ENCODE measurements around the gene DPYSL3.

Gene DPYSL3

DNA sequence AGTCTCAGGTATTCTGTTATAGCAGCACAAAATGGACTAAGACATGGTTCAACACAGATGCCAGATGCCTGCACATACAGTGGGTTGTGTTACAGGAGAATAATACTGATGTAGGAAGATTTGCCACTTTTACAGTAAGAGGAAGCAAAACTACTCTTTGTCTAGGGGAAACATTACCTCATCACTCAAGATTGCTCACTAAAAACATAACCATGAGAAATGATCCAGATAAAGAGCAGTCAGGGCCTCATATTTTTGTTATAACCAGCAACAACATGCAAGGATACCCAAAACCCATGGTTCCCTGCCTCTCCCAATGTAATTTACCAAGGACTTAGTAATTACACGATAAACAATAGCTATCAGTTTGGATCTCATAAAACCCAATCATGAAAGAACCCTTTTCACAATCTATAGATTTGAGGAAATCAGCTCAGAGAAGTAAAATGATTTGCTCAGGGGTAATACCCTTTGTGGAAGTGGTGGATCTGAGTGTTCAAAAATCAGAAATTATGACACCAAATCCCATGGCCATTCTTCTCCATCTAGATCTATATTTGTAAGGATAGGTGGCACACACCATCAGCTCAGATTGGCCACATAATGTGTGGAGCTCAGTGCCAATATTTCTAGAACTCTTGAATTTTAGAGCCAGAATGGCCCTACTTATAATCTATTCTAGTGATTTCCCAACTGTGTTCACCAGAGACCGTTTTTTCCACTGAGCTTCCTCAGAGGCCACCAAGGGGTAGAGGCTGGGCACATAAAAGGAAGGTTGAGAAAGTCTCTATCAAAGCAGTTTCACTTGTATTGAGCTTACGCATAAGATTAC, 27.8 kb downstream of the DPYSL3 start:
- DNase-seq (ENCODE audit: low read depth), result peak; percentile 42
- no peak overlapping the region for H3K4me3 ChIP-seq (ENCODE audit: control insufficient read depth, low read depth, low read length)
- TF ChIP-seq, protein P1, sequence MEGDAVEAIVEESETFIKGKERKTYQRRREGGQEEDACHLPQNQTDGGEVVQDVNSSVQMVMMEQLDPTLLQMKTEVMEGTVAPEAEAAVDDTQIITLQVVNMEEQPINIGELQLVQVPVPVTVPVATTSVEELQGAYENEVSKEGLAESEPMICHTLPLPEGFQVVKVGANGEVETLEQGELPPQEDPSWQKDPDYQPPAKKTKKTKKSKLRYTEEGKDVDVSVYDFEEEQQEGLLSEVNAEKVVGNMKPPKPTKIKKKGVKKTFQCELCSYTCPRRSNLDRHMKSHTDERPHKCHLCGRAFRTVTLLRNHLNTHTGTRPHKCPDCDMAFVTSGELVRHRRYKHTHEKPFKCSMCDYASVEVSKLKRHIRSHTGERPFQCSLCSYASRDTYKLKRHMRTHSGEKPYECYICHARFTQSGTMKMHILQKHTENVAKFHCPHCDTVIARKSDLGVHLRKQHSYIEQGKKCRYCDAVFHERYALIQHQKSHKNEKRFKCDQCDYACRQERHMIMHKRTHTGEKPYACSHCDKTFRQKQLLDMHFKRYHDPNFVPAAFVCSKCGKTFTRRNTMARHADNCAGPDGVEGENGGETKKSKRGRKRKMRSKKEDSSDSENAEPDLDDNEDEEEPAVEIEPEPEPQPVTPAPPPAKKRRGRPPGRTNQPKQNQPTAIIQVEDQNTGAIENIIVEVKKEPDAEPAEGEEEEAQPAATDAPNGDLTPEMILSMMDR (conservative IDR thresholded peaks at IDR 0.05; ENCODE audit: control insufficient read depth, insufficient read depth, low read depth, low read length), result no peak

DNA sequence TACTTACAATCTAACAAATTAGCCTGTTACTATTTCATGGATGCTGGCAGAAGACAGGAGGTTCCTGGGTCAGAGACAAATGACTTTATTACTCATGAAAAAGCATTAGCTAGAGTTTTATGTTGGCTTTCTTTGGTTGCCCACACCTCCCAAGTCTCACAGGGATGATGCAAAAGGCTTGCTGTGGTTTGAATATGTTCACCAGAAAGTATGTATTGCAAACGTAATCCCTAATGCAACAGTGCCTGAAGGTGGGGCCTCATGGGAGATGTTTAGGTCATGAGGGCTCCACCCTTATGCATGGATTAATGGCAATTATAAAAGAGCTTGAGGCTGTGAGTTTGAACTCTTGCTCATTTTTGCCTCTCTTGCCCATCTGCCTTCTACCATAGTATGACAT, 28.5 kb downstream of the DPYSL3 start:
- H3K4me3 ChIP-seq (ENCODE audit: control insufficient read depth, low read depth, low read length), result no peak overlapping the region
- DNase-seq (ENCODE audit: low read depth), result peak; percentile 94
- TF ChIP-seq, protein P1 (conservative IDR thresholded peaks at IDR 0.05; ENCODE audit: control insufficient read depth, insufficient read depth, low read depth, low read length), result no peak

DNA sequence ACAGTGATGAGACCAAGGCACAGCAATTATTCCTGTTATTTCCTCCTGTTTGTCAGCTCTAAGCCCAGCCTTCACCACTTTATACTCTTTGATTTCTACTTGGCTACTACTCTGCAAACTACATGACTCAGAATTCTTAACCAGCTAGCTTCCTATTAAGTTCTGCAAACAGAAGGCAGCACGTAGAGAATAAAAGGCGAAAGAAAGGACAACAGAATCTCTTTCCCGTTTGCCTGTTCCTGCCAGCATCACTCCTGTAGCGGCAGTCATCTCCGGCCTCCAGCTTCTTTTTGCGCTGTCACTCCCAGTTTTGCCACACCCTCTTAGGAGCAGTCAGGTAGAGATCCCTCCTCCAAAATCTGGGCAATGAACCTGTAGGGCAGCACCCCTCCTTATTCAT, 29.9 kb downstream of the DPYSL3 start:
- DNase-seq (ENCODE audit: low read depth), result peak; percentile 70
- H3K4me3 ChIP-seq (ENCODE audit: control insufficient read depth, low read depth, low read length), result no peak overlapping the region
- TF ChIP-seq, protein P1 (conservative IDR thresholded peaks at IDR 0.05; ENCODE audit: control insufficient read depth, insufficient read depth, low read depth, low read length), result no peak

DNA sequence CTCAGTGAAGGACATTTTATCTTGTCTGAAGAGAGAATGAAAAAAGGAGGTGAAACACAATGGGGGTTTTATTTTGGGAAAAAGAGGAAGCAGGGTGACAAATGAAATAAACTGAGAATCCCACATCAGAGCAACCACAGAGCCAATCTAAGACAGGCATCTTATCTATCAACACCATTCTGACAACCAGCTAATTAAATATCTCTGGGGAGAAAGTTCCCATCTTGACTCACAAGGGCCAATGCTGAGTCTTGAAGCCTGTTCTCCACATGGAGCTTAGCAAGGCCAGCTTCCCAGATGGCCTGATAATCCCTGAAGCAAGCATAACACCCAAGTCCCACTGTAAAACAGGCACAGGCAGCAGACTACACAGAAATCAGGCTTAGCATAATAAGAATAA, 30.4 kb downstream of the DPYSL3 start:
- no peak overlapping the region for H3K4me3 ChIP-seq (ENCODE audit: control insufficient read depth, low read depth, low read length)
- DNase-seq (ENCODE audit: low read depth), result peak; percentile 42
- TF ChIP-seq, protein P1 (conservative IDR thresholded peaks at IDR 0.05; ENCODE audit: control insufficient read depth, insufficient read depth, low read depth, low read length), result no peak

DNA sequence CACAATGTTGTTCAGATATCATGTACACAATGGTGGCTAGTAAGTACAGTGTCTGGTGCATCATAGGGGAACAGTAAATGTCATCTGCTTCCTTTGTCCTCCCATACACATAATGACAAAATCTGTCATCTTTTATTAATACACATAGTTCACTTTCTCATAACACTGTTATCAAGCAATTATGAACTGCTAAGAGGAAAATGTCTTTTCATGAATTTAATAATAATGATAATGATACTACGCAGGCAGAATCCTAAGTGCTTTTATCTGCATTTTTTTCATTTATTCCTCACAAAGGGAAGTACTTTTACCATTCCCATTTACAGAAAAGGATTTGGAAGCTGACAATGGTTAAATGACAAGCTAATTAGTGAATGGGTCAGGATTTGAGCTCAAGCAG, 35.7 kb downstream of the DPYSL3 start:
- no peak for DNase-seq (ENCODE audit: low read depth)
- TF ChIP-seq, protein P1 (conservative IDR thresholded peaks at IDR 0.05; ENCODE audit: control insufficient read depth, insufficient read depth, low read depth, low read length), result no peak
- H3K4me3 ChIP-seq (ENCODE audit: control insufficient read depth, low read depth, low read length), result no peak overlapping the region

DNA sequence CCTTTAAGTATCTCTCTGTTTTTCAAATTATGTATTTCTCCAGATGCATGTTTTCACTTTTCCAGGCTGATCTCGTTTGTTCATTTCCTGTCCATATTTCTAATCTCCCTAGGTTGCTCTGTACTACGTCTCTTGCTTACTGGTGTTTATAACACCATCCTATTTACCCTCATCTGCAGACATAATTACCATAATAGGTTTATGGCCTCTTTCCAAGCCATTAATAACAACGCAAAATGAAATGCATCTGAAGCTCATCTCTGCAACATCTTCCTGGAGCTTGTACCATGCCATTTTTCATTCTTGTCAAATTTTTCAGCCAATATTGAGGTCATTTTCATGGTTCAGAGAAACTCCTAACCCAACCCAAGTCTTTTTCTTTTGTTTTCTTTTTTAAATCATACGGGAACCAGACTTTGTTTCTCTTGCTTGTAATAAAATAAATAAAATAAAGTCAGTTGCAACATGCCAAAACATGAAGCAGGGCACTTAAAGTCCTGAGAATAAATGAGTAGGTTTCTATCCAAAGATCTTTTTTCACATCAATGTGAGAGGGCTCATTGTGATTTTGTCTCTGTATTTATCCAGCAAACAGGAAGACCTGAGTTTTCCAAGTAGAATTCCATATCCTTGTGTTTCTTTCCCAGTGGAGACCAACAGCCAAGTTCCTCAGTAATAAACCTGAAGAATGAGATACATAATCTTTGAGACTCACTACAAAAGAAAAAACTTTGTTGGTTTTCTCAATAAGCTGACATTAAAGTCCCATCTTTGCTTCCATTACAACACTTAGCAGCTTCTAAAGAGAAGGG, 37.0 kb downstream of the DPYSL3 start:
- no peak for DNase-seq (ENCODE audit: low read depth)
- TF ChIP-seq, protein P1 (conservative IDR thresholded peaks at IDR 0.05; ENCODE audit: control insufficient read depth, insufficient read depth, low read depth, low read length), result no peak
- no peak overlapping the region for H3K4me3 ChIP-seq (ENCODE audit: control insufficient read depth, low read depth, low read length)
